NCI-H146 treated with DMSO at 0.1 percent for 48 hours (cell line): ENCODE results near the gene PGF.

ENCODE experiments used
- DNase-seq: peaks from one replicate; lab custom pipeline; 2025; ENCODE audit not compliant: unreplicated experiment; lab: John Stamatoyannopoulos, UW

PGF gene

DNA sequence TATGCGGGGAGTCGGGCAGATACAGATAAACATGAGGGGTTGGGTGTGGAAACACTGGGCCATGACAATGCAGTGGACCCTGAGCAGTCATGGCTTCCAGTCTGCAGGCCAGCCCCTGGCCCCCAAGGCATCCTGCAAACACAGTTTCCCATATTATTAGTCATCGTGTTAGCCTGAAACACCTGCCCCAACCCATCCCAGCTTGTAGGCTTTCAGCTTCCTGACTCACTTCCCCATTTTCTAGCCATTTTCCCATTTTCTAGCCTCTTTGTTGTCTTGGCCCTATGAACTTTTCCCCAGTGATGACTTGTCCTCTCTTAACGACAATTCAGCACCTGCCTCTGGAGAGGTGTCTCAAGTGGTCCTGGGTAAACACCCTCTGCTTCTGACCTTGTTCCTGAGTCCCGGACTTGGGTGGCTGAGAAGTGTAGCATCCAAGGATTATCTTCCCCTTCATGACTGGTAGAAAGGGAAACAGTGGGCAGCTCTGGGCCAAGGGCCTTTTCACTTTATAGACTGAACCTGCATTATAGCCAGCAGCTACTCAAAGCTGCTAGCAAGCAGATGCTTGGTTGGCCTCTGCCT, 4.3 kb upstream of the PGF start:
- no peak for DNase-seq

DNA sequence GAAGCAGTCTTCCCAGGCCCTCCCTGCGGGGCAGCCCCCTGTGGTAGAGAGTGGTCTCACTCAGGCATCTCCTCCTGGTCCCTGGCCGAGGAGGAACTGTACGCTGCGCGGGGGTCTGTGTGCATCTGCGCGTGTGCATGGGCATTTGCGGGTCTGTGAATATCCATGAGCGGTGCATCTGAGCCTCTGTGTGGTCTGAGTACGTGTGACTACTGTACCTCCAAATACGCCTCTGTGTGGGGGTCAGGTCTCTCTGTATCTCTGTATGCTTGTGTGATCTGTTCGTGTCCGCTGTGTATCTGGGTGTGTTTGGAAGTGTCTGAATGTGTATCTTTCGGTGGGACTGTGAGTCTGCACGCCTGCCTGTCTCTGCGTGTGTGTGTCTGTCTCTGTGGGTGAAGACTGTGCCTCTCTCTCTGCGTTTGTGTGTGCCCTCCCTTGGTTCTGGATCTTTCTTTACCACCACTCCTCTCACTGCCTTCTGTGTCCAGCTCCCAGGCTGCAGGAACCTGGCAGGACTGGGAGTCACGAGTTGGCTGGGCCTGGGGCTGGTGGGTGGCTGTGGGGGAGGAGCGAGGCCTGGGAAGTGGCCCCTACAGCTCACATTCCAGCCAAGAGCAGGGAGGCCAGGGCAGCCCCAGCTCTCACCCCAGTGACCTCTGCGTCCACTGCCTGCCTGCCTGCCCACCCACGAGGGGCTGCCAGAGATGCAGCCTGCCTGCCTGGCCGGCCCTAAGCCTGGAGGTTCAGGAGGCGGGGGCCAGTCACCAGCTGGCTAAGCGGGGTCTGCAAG, 1.1 kb upstream of the PGF start:
- DNase-seq, result no peak

GRCh38 chr14:74956027-74956279, 556 bp upstream of the PGF start:
- no peak for DNase-seq

GRCh38 chr14:74954947-74955228, 509 bp downstream of the PGF start:
- DNase-seq, result no peak

DNA sequence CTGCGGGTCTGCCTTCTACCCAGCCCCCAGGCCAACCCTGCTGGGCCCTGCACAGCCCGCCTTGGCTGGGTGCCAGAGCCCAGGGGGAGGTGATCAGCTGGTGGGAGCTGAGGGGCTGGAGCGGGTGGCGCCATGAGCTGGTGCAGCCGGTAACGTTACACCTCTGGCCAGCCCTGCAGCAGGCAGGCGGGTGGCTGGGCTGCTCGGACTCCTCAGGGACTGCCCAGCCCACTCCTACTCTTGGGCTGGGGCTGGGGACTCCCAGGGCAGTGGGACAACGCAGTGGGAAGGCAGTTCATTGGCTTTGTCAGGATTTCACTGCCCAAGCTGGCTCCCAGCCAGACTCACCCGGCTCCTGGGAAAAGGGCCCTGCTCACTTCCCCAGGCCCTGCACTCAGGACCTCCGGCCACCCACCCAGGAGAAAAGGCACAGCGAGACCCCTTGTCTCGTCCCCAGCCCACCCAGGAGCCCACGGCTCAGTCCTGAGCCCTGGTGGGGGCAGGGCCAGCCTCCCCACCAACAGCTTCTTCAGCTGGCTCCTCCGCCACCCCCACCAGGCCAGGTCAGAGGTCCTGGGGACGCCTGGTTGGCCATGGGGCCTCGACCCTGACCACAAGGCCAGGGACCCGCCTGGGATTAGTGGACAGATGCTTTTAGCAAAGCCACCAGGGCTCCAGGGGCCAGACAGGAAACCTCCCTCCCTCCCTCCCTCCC, 1.0 kb downstream of the PGF start:
- peak; percentile 61 for DNase-seq

GRCh38 chr14:74953686-74954085, 1.7 kb downstream of the PGF start:
- no peak for DNase-seq

DNA sequence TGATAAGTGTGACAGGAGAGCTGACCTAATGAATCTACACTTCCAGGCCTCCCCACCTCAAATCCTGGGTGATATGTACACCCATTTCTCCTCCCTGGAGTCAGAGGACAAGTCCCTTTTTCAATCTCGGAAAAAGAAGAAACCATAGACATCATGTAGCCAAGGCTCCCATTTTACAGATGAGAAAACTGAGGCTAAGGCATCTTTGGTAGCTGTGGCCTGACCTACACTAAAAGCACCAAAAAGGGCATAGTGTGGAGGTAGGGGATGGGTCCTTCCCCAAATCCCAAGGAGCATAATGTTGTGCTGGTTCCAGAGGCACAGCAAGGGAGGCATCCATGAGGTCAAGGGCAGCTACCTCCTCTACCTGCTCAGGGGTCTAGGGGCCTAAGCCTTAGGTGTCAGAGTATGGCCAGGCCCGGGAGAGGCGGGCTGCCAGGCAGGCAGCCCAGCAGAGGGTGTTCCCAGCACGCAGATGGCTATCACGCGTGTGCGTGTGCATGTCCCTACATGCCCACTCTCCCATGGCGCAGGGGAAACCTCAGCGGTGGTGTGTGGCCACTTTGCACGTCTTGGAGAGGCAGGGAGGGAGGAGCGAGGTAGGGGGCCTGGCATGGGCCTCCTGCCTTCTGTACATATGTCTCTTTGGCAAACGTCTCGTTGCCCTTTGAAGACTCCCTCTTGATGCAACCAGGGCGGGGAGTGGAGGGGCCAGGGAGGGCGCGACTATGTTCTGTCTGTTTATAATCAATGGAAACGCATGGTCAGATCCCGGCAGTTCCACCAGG, 2.5 kb downstream of the PGF start:
- DNase-seq, result no peak

DNA sequence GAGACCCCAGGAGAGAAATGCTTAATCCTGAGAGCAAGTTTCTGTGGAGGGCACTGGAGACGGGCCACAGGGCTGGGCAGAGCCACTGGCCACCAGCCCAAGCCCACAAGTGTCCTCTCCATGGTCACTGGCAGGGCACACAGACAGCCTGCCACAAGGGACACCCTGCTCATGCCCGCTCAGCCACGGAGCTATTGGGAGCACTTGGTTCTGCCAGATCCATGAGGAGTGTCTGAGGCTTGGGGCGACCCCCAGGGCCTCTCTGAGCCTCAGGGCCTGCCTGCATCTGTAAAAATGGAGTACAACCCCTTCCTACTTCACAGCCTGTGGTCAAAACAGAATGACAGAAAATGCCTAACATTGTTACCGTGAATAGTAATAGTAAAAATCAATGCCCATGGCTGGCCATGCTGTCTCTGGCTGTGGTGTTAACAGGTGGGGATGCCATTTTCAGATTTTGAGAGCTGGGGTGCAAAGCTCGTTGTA, 3.2 kb downstream of the PGF start:
- DNase-seq, result no peak

GRCh38 chr14:74951443-74952179, 3.8 kb downstream of the PGF start:
- DNase-seq, result no peak

GRCh38 chr14:74950795-74951442, 4.5 kb downstream of the PGF start:
- no peak for DNase-seq

DNA sequence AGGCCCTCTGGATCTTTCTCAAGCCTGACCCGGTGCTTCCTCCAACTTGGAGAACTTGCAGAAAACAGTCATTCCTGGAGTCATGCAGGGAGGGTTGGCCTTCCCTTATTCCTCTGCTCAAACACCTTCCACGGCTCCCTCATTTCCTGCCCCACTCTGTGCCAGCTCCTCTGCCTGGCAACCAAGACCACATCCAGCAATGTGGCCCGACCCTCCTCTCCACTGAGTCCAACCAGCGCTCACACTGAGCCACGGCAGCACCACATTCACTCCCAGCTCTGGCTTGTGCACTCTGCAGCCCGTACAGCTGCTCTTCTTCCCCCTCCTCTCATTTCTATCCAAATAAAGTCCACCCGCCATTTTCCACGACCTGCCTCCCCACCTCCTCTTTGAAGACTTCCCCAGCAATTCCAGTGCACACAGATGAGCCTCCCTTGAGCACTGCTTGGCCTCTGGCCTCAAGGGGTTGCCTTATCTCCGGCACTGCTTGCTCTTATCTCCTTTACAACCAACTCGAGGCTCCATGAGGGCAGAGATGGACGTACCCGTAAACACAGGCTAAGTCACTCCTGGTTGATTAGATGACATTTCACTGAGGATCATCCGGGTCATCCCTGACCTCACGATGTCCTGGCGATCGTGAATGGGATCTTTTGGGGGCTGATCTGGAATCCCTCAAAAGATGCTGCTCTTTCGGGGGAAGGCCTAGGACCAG, 5.4 kb downstream of the PGF start:
- no peak for DNase-seq

DNA sequence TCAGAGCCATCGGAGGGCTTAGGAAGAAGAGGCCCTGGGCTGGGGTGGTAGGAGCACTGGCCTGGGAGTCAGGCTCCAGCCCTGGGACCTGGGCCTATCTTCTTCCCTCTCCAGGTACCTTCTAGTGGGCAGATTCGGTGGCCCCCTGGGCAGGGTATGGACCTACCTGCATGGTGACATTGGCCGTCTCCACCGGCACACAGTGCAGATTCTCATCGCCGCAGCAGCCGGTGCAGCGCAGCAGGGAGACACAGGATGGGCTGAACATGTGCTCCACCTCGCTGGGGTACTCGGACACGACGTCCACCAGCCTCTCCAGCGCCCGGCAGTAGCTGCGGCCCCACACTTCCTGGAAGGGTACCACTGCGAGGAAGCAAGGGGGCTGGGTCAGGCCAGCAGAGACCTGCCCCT, 6.2 kb downstream of the PGF start:
- no peak for DNase-seq

GRCh38 chr14:74948228-74949175, 6.9 kb downstream of the PGF start:
- no peak for DNase-seq

GRCh38 chr14:74947353-74948227, 7.8 kb downstream of the PGF start:
- no peak for DNase-seq

GRCh38 chr14:74946659-74947281, 8.6 kb downstream of the PGF start:
- DNase-seq, result no peak

- DNase-seq, result peak; percentile 6
These were observed 9.3 kb downstream of the PGF start for GRCh38 chr14:74945852-74946658.
